ENCODE data around the gene SRGAP1.

SRGAP1 gene

GRCh38 chr12:63976902-63977395 is 132.4 kb downstream of the SRGAP1 start:
- Histone ChIP-seq H3K23ac (ENCODE audit: low read depth, low read length, poor library complexity) (no peak overlapping the region), H3K4me3 (ENCODE audit: low read length in 2 of 2) (no peak overlapping the region), H3K36me3 (replicated peaks in 1 of 2; ENCODE audit: control insufficient read depth in 2 of 2, insufficient read depth in 2 of 2, low read length in 2 of 2) (peaks cover 0 to 4% of the 10 kb centered on the region in 2 donors), H3K4ac (ENCODE audit: low read length) (no peak overlapping the region), H2BK120ac (ENCODE audit: low read depth, low read length) (no peak overlapping the region), H3K9me3 (replicated peaks in 1 of 2; ENCODE audit: control insufficient read depth in 2 of 2, insufficient read depth in 1 of 2, low read depth in 1 of 2, low read length in 2 of 2) (peaks cover 0 to 7% of the 10 kb centered on the region in 2 donors), H3K79me1 (ENCODE audit: low read depth, low read length) (no peaks in the 10 kb centered on the region), H3K14ac (ENCODE audit: low read length) (no peak overlapping the region), H4K91ac (ENCODE audit: low read depth, low read length, poor library complexity) (no peak overlapping the region), H3K27ac (replicated peaks; ENCODE audit: low read length) (no peak overlapping the region), H3K9ac (ENCODE audit: low read depth, low read length, poor library complexity) (no peak overlapping the region), H2BK15ac (ENCODE audit: low read length) (no peak overlapping the region), H3K27me3 (ENCODE audit: control insufficient read depth in 3 of 3, insufficient read depth in 3 of 3, low read depth in 1 of 3, low read length in 3 of 3) (no peaks in the 10 kb centered on the region), H2BK12ac (ENCODE audit: low read length) (no peak overlapping the region), H3K18ac (ENCODE audit: low read length) (no peak overlapping the region), H2BK5ac (ENCODE audit: low read length) (no peak overlapping the region), H3K4me2 (ENCODE audit: insufficient read depth, low read length, poor library complexity, severe bottlenecking) (no peak overlapping the region), H3K4me1 (ENCODE audit: control insufficient read depth in 2 of 2, insufficient read depth in 1 of 2, low read depth in 1 of 2, low read length in 2 of 2) (no peaks in the 10 kb centered on the region), H2AFZ (ENCODE audit: low read length) (no peak overlapping the region), H2AK5ac (ENCODE audit: low read depth, low read length) (no peak overlapping the region), H4K8ac (ENCODE audit: low read depth, low read length) (no peak overlapping the region)
- DNase-seq (ENCODE audit: low spot score) = no peak
- WGBS, 2 donors (ENCODE audit: extremely low coverage in 2 of 2, insufficient read length in 2 of 2, insufficient replicate concordance in 1 of 2) = no CpG with 5 or more reads among the region's 4 CpGs

- Histone ChIP-seq H2AFZ (ENCODE audit: low read length) (no peak overlapping the region), H3K36me3 (replicated peaks in 1 of 2; ENCODE audit: control insufficient read depth in 2 of 2, insufficient read depth in 2 of 2, low read length in 2 of 2) (peaks cover 0 to 4% of the 10 kb centered on the region in 2 donors), H3K4ac (ENCODE audit: low read length) (no peak overlapping the region), H2BK5ac (ENCODE audit: low read length) (no peak overlapping the region), H3K4me2 (ENCODE audit: insufficient read depth, low read length, poor library complexity, severe bottlenecking) (no peak overlapping the region), H3K14ac (ENCODE audit: low read length) (no peak overlapping the region), H3K23ac (ENCODE audit: low read depth, low read length, poor library complexity) (no peak overlapping the region), H3K4me1 (ENCODE audit: control insufficient read depth in 2 of 2, insufficient read depth in 1 of 2, low read depth in 1 of 2, low read length in 2 of 2) (no peaks in the 10 kb centered on the region), H3K9me3 (replicated peaks in 1 of 2; ENCODE audit: control insufficient read depth in 2 of 2, insufficient read depth in 1 of 2, low read depth in 1 of 2, low read length in 2 of 2) (peaks cover 0 to 7% of the 10 kb centered on the region in 2 donors), H3K27ac (replicated peaks; ENCODE audit: low read length) (no peak overlapping the region), H3K18ac (ENCODE audit: low read length) (no peak overlapping the region), H4K91ac (ENCODE audit: low read depth, low read length, poor library complexity) (no peak overlapping the region), H4K8ac (ENCODE audit: low read depth, low read length) (no peak overlapping the region), H3K4me3 (ENCODE audit: low read length in 2 of 2) (no peak overlapping the region), H2BK120ac (ENCODE audit: low read depth, low read length) (no peak overlapping the region), H2AK5ac (ENCODE audit: low read depth, low read length) (no peak overlapping the region), H3K9ac (ENCODE audit: low read depth, low read length, poor library complexity) (no peak overlapping the region), H2BK15ac (ENCODE audit: low read length) (no peak overlapping the region), H2BK12ac (ENCODE audit: low read length) (no peak overlapping the region), H3K79me1 (ENCODE audit: low read depth, low read length) (no peaks in the 10 kb centered on the region), H3K27me3 (ENCODE audit: control insufficient read depth in 3 of 3, insufficient read depth in 3 of 3, low read depth in 1 of 3, low read length in 3 of 3) (no peaks in the 10 kb centered on the region)
- no CpG with 5 or more reads among the region's 4 CpGs for WGBS, 2 donors (ENCODE audit: extremely low coverage in 2 of 2, insufficient read length in 2 of 2, insufficient replicate concordance in 1 of 2)
- no peak for DNase-seq (ENCODE audit: low spot score)
Measured at GRCh38 chr12:63977441-63977840, 132.9 kb downstream of the SRGAP1 start.

GRCh38 chr12:63978519-63978918 is 134.0 kb downstream of the SRGAP1 start:
- Histone ChIP-seq H3K79me1 (ENCODE audit: low read depth, low read length) (no peaks in the 10 kb centered on the region), H3K36me3 (replicated peaks in 1 of 2; ENCODE audit: control insufficient read depth in 2 of 2, insufficient read depth in 2 of 2, low read length in 2 of 2) (peaks cover 0 to 4% of the 10 kb centered on the region in 2 donors), H2BK15ac (ENCODE audit: low read length) (no peak overlapping the region), H3K27ac (replicated peaks; ENCODE audit: low read length) (no peak overlapping the region), H3K9ac (ENCODE audit: low read depth, low read length, poor library complexity) (no peak overlapping the region), H3K18ac (ENCODE audit: low read length) (no peak overlapping the region), H3K4me1 (ENCODE audit: control insufficient read depth in 2 of 2, insufficient read depth in 1 of 2, low read depth in 1 of 2, low read length in 2 of 2) (no peaks in the 10 kb centered on the region), H2AFZ (ENCODE audit: low read length) (no peak overlapping the region), H3K4ac (ENCODE audit: low read length) (no peak overlapping the region), H3K4me2 (ENCODE audit: insufficient read depth, low read length, poor library complexity, severe bottlenecking) (no peak overlapping the region), H4K91ac (ENCODE audit: low read depth, low read length, poor library complexity) (no peak overlapping the region), H3K4me3 (ENCODE audit: low read length in 2 of 2) (no peak overlapping the region), H3K14ac (ENCODE audit: low read length) (no peak overlapping the region), H4K8ac (ENCODE audit: low read depth, low read length) (no peak overlapping the region), H3K9me3 (replicated peaks in 1 of 2; ENCODE audit: control insufficient read depth in 2 of 2, insufficient read depth in 1 of 2, low read depth in 1 of 2, low read length in 2 of 2) (peaks cover 0 to 7% of the 10 kb centered on the region in 2 donors), H2BK120ac (ENCODE audit: low read depth, low read length) (no peak overlapping the region), H3K23ac (ENCODE audit: low read depth, low read length, poor library complexity) (no peak overlapping the region), H2BK12ac (ENCODE audit: low read length) (no peak overlapping the region), H3K27me3 (ENCODE audit: control insufficient read depth in 3 of 3, insufficient read depth in 3 of 3, low read depth in 1 of 3, low read length in 3 of 3) (no peaks in the 10 kb centered on the region), H2AK5ac (ENCODE audit: low read depth, low read length) (no peak overlapping the region), H2BK5ac (ENCODE audit: low read length) (no peak overlapping the region)
- no peak for DNase-seq (ENCODE audit: low spot score)
- WGBS, 2 donors (ENCODE audit: extremely low coverage in 2 of 2, insufficient read length in 2 of 2, insufficient replicate concordance in 1 of 2) = no CpG with 5 or more reads among the region's 1 CpG

- Histone ChIP-seq H3K9me3 (replicated peaks in 1 of 2; ENCODE audit: control insufficient read depth in 2 of 2, insufficient read depth in 1 of 2, low read depth in 1 of 2, low read length in 2 of 2) (peaks cover 0 to 7% of the 10 kb centered on the region in 2 donors), H3K27me3 (ENCODE audit: control insufficient read depth in 3 of 3, insufficient read depth in 3 of 3, low read depth in 1 of 3, low read length in 3 of 3) (no peaks in the 10 kb centered on the region), H3K79me1 (ENCODE audit: low read depth, low read length) (no peaks in the 10 kb centered on the region), H3K18ac (ENCODE audit: low read length) (no peak overlapping the region), H4K8ac (ENCODE audit: low read depth, low read length) (no peak overlapping the region), H2AK5ac (ENCODE audit: low read depth, low read length) (no peak overlapping the region), H2BK15ac (ENCODE audit: low read length) (no peak overlapping the region), H3K4me2 (ENCODE audit: insufficient read depth, low read length, poor library complexity, severe bottlenecking) (no peak overlapping the region), H2BK5ac (ENCODE audit: low read length) (no peak overlapping the region), H3K36me3 (replicated peaks in 1 of 2; ENCODE audit: control insufficient read depth in 2 of 2, insufficient read depth in 2 of 2, low read length in 2 of 2) (peaks cover 0 to 17% of the 10 kb centered on the region in 2 donors), H3K14ac (ENCODE audit: low read length) (no peak overlapping the region), H2BK120ac (ENCODE audit: low read depth, low read length) (no peak overlapping the region), H3K4me3 (ENCODE audit: low read length in 2 of 2) (no peak overlapping the region), H2BK12ac (ENCODE audit: low read length) (no peak overlapping the region), H3K23ac (ENCODE audit: low read depth, low read length, poor library complexity) (no peak overlapping the region), H3K4me1 (ENCODE audit: control insufficient read depth in 2 of 2, insufficient read depth in 1 of 2, low read depth in 1 of 2, low read length in 2 of 2) (no peaks in the 10 kb centered on the region), H2AFZ (ENCODE audit: low read length) (no peak overlapping the region), H3K9ac (ENCODE audit: low read depth, low read length, poor library complexity) (no peak overlapping the region), H3K4ac (ENCODE audit: low read length) (no peak overlapping the region), H4K91ac (ENCODE audit: low read depth, low read length, poor library complexity) (no peak overlapping the region), H3K27ac (replicated peaks; ENCODE audit: low read length) (no peak overlapping the region)
- no peak for DNase-seq (ENCODE audit: low spot score)
- no CpG with 5 or more reads among the region's 4 CpGs for WGBS, 2 donors (ENCODE audit: extremely low coverage in 2 of 2, insufficient read length in 2 of 2, insufficient replicate concordance in 1 of 2)
Measured at GRCh38 chr12:63980211-63980610, 135.7 kb downstream of the SRGAP1 start.

All from neuronal stem cell (in vitro differentiated cells).